HG03439 (cell line): ENCODE data around the gene NDOR1.

Experiments used
- ATAC-seq: cut with Tn5 transposase; IDR thresholded peaks from one replicate; pipeline ENCODE4 v1.9.1; 2021; ENCODE audit warnings: mild to moderate bottlenecking, moderate library complexity; ENCODE audit not compliant: unreplicated experiment

NDOR1 gene

DNA sequence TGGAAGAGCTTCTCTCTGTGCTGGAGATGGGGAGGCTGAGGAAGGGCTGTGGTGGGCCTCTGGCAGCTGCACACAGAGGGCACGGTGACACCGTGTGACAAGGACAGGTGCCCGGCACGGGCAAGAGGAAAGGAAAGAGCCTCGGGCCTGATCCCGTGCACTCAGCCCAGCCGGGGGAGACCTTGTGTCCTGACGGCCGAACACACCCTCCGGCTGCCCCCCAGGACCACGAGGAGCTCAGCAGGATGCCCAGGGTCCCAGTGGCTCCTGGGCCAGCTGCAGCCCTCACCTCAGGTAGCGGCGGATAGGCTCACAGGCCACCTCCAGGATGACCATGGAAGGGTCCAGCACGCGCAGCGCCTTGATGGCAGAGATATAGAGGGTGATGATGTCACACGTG is 22.7 kb upstream of the NDOR1 start:
- ATAC-seq: no peak

GRCh38 chr9:137183980-137184595 is 21.4 kb upstream of the NDOR1 start:
- ATAC-seq: no peak

DNA sequence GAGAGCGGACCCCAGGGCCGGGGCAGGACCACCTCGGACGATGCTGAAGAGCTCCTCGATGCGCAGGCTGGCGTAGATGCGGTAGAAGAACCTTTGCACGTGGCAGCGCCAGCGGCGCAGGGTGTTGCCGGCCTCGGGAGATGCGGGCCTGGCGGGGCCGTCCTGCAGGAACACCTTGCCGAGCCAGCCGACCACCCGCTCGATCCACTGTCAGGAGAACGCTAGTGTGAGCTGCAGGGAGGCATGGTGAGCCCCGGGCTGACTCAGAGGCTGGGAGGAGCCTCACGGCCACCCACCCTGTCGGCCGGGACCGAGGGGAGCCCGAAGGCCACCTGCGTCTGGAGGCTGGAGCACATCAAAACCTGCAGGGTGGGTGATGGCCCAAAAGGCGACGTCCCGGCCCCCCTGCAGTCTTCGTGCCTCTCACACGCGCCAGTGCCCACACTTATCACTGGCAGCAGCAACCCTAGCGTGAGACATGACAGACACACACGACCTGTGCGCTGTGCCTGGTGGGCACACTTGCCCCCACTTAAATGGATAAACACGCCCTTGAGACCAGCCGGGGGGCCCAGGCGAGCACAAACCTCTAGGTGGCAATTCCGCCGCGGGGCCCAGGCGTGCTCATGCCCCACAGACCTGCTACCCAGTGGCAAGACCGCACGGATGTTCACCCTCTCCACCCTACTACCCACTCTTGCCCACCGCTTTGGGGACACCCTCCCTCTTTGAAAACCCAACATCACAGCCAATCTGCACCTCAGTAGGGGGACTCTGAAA is 20.4 kb upstream of the NDOR1 start:
- ATAC-seq: no peak

DNA sequence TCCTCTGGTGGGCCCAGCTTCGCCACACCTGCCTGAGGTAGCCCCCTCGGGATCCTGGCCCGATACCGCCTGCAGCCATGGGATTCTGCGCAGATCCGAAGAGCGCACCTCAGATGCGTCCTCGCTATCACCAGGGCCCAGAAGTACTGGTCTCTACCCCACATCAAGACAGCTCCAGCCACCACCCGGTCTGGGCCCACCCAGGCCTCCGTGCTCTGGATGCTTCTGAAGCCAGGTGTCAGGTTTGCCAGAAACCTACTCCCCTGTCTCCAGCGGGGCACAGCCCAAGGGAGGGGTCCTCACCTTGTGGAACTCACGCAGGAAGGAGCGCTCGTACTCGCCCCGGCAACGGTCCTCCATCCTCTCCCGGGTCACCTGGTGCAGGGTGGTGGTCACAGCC is 19.6 kb upstream of the NDOR1 start:
- ATAC-seq: no peak

DNA sequence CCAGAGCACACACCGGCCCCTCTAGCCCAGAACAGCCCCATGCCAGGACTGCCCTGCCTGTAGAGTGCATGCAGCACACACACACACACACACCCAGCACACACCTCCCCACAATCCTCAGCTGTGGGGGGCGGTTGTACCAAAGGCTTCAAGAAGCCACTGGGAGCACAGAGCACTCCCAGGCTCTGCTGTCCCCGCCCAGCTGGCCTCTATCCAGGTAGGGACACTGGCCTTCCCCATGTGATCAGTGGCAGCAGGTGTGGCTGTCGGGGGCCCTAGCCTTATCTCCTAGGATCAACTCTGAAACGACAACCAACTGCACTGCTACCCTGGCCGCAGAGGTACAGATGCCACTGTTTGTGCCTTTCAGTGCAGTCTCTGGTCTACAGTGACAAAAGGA is 19.1 kb upstream of the NDOR1 start:
- no peak for ATAC-seq

DNA sequence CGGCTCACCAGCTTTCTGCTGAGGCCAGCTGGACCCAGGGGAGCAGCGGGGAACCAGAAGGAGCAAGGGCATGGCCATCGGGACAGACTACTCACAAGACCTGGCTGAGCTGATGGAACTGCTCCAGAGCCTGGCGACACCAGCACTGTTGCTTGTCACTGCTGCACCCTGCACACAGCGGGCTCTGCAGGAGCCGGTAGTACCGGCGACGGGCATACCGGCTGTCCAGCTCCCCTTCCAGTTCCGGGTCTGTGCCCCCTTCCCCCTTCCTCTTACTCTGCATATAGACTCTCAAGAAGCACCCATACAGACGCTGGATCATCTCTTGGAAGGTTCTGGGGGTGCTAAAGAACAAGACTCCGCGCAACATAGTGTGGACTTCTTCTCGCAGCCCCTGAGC is 18.1 kb upstream of the NDOR1 start:
- ATAC-seq: no peak

DNA sequence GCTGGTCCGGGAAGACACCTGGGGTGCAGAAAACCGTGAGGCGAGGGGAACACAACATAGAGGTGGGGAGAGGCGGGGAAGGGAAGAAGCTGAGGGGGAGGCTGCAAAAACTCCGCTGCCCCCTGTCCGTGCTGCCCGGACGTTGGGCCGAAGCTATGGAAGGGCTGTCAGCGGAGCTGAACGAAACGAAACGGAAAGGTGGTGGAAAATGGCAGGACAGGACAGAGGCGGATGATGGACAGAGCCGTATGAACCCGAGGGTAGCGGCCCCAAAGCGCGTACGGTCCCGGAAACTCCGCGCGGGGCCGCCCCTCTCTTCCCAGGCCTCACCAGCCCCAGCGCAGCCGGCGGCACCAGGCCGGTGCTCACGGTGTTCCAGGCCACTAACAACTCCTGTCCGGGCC is 17.4 kb upstream of the NDOR1 start:
- no peak for ATAC-seq

DNA sequence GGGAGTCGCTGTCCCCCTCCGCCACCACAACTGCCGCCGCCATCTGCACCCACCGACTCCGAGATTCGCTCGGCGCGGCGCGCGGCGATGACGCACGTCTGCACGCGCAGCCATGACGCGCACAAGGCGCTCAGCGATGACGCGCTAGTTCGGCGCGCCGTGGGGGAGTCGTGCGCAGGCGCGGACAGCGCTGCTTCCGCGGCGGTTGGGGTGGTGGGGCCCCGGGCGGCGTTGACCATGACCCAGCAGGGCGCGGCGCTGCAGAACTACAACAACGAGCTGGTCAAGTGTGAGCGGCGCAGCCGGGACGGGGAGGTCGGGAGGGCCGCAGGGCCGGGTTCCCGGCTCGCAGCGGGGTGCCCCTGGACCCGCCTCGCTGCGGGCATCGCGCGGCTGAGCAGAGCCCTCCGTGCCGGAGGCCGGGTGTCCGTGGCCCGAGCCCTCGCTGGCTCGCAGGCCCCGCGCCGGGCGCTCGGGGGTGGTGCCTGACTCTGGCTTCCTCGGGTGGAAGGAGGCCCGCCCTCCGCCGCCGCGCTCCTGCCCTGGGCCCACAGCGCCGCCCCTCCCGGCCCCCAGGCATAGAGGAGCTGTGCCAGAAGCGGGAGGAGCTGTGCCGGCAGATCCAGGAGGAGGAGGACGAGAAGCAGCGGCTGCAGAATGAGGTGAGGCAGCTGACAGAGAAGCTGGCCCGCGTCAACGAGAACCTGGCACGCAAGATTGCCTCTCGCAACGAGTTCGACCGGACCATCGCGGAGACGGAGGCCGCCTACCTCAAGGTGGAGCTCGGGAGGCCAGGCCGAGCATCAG is 16.8 kb upstream of the NDOR1 start, which contains the start of the genes ANAPC2 and SSNA1:
ANAPC2 (minus strand) TSS at position 71 of the 807 bp plus-strand sequence; CDS start at position 43, 28 bp downstream.
SSNA1 (plus strand) TSS at position 187 of the 807 bp plus-strand sequence; CDS start at position 238, 51 bp downstream.
- ATAC-seq: peak; percentile 75

DNA sequence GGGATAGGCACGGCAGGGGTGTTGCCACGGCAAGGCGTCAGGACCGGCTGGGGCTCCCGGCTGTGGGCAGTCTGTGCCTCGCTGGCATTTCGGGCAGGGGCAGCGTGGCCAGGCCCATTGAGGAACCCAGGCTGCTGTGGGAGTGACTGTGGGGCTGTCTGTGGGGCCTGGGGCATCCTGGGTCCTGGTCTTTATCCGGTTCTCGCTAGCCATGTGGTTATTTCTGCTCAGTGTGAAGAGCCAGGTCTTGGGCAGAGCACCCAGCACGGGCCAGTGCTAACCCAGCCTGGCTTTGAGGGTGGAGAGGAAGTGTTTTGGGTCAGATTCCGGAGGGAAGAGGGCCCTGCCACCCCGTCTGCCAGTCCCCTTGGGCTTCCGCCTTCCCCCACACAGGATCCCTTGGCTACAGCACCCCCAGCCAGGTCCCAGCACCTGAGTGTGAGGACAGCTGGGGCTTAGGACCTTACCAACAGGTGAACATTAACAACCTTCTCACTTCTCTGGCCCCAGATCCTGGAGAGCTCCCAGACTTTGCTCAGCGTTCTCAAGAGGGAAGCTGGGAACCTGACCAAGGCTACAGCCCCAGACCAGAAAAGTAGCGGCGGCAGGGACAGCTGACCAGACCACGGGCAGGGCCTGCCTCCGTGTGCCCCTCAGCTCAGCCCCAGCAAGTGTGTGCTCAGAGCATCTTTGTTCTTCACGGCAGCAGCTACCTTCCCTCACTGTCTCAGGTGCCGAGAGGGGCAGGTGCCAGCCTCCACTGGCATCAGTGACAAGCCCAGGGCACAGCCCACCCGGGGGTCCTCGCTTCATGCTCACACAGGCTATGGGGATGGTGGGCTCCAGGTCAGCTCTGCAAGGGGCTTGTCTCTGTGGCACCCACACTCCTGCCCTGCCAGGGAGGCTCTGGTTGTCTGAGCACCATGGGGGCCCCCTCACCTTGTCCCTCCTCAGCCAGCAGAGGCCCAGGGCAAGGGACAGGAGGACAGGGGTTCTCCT is 15.9 kb upstream of the NDOR1 start:
- ATAC-seq: no peak

DNA sequence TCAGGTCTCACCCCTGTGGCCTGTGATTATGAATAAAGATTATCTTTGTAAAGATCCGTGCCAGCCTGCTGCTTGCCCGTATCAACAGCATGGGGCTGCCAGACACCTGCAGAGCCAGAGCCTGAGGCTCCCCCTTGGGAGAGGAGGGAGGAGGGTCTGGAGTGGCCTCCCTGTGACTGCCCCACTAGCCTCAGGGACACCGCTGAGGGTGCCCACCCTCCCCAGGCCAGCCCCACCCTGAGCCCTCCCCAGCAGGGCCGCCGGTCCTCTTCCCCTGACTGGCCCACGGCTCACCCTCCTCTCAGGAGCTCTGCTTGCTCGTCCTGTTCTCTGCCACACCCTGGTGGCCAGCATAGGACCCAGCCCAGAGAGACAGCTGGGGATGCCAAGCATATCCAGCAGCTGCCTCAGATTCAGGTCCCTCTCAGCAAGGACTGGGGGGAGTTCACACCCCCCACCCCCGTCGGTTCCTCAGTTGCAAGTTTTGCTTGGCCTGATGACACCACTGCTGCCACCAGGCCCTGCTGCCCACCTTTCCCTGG is 15.1 kb upstream of the NDOR1 start:
- no peak for ATAC-seq

- no peak for ATAC-seq
Observed at GRCh38 chr9:137191245-137191644, 14.3 kb upstream of the NDOR1 start.

DNA sequence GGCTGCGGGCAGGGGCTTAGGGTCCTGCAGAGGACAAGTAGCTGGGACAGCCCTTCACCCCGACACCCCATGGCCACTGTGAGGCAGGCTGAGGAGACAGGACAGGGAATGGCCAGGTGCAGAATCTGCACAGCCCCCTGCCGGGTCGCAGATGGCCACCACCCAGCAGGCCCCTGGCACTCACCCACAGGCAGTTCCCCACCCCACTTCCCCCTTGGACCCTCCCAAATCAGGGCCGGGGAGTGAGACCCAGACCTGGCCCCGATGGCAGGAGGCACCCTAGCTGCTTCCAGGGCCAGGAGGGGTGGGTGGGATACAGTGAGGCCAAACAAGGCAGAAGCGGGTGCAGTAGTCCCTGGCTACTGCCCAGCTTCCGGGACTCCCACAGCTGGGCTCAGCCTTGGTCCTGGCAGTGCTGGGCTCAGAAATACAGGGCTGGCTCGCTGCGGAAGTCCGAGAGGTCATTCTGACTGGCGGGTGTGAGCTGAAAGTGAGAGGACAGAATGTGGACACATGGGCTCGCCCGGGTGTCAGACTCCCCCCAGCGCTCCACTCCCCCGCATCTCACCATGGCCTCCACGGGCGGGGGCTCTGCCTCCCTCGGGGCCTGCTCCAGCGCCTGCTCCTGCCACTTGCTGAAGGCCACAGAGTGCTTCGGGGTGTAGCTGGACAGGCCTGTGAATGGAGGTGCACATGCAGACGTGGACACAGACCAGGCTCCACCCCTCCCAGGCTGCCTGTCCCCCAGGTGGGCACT is 13.6 kb upstream of the NDOR1 start:
- no peak for ATAC-seq

- no peak for ATAC-seq
Observed at GRCh38 chr9:137192448-137192780, 13.1 kb upstream of the NDOR1 start.

DNA sequence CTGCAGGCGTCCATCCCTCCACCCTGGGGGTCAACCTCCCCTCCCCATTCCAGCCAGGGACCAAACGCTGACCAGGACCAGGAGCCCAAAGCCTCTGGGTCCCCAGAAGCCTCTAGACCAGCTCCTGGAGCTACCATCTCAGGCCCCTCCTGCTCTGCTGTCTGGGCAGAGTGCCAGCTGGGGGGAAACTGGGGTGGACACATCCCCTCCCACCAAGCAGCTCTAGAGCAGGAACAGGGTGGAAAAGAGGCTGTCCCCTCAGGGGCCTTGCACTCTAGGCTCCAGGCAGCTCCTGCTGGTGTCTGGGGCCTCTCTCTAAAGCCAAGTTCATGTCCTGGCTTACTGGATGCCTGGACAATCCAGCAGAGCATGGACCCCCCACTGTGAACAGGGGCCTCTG is 12.6 kb upstream of the NDOR1 start:
- ATAC-seq: no peak

GRCh38 chr9:137193771-137194170 is 11.7 kb upstream of the NDOR1 start:
- no peak for ATAC-seq

DNA sequence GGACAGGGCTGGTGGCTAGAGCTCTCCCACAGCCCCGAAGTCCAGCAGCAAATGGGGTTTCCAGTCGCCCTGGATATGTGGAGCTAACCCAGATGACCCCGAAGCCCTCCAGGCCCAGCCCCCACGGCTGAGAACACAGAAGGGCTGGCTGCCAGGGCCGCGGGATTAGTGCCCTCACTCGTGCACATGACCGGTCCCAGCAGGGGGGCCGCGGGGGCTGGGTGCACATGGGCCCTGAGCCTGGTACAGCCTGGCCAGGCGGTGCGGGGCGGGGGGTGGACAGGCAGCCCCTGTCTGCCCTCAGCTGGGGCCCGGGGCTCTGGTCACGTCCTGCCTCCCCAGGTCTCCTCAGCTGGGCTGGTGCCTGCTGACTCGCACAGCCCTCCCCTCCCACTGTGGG is 11.1 kb upstream of the NDOR1 start:
- no peak for ATAC-seq

DNA sequence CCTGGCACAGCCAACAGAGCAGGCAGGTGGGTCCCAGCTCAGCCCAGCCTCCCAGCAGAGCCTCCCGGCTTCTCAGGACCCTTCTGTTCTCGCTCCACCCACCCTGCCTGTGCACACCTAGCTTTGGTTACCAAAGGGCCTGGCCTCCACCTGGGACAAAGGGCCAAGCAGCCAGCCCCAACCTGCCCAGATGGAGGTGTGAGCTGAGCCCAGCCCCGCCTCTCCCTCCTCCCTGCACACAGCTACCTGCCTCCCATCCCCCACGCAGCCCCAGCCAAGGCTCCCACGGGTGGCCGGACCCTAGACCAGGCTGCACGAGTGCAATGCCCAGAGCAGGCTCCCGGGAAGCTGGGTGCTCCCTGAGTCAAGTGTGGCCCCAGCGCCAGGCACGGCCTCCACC is 10.6 kb upstream of the NDOR1 start:
- no peak for ATAC-seq

GRCh38 chr9:137195525-137196220 is 9.8 kb upstream of the NDOR1 start:
- no peak for ATAC-seq
